GM19193 (cell line): ENCODE results near the gene LUZP4.

Experiments
- POLR2A ChIP-seq: IDR thresholded peaks from 4 replicates; pipeline ENCODE4 v1.6.1; 2011; ENCODE audit not compliant: insufficient read depth, insufficient read length; ENCODE audit errors: extremely low read depth

Gene LUZP4

DNA sequence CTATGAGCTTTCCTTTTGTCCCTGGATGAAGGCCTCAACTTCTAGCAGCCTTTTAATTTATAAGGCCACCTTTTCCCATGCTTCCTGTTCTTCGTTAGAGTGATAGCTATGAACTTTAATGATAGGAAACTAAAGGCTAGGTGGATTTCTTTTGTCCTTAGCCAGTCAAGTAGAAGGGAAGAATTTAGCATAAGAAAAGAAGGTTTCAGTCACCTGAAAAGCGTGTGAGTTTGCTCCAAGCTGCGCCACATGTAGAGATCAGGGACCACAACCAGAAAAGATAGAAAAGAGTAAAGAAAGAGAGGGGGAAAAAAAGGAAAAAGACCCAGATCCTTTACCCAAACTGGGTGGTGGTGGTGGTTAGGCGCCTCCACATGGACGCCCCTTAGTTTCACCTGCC is 28.6 kb downstream of the LUZP4 start:
- TF ChIP-seq POLR2A = no peak

GRCh38 chrX:115322375-115322774 is 32.9 kb downstream of the LUZP4 start:
- no peak for TF ChIP-seq POLR2A

DNA sequence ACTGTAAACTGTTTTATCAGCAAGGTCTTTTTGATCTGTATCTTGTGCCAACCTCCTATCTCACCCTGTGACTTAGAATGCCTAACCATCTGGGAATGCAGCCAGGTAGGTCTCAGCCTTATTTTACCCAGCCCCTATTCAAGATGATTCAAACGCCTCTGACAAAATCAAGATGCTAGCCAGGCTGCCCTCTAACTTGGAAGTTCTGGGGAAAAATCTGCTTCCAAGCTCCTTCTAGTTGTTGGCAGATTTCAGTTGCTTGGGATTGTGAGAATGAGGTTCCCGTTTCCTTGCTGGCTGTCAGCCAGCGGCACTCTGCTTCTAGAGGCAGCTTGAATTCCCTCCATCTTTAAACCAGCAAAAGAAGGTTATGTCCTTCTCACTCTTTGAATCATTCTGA is 34.7 kb downstream of the LUZP4 start:
- TF ChIP-seq POLR2A = no peak

DNA sequence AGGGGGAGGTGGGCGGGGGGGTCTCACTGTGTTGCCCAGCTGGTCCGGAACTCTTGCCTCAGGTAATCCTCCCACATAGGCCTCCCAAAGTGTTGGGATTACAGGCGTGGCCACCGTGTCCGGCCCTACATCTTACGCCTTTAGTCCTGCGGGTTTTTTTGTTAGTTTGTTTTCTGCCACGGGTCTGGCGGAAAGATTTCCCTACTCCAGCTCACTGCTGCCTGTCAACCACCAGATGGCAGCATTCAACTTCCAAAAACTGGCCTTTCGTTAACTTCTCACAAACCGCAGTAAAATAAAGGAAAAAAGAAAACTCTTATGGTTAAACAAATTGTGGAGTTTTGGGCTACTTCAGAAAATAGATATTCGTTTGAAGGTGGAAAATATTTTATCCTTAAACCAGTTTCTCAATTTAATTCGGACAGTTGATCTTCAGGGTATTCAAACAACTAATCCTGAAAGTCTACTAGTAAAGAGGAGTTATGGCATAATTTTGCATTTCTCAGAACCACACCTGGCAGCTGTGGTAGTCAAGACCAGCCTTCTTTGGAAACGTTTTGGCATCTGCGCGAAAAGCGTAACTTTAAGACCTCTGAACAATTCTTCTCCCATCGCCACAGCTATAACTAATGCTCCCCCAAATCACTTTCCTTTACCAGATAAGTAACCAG is 41.1 kb downstream of the LUZP4 start:
- TF ChIP-seq POLR2A = no peak

- no peak for TF ChIP-seq POLR2A
Measured at GRCh38 chrX:115332832-115333231, 43.3 kb downstream of the LUZP4 start.

DNA sequence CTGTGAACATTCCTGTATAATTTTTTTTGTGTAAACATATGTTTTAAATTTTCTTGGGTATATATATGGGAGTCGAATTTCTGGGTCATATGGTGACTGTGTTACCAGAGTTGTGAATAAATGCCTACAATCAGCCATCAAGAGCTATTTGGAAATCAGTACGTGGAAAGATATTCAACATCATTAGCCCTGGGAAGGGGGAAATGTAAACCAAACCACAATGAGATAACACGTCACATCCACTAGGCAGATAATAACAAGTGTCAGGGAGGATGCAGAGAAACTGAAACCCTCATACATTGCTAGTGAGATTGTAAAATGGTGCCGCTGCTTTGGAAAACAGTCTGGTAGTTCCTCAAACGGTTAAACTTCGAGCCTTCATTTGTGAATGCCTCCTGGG is 43.9 kb downstream of the LUZP4 start:
- no peak for TF ChIP-seq POLR2A

DNA sequence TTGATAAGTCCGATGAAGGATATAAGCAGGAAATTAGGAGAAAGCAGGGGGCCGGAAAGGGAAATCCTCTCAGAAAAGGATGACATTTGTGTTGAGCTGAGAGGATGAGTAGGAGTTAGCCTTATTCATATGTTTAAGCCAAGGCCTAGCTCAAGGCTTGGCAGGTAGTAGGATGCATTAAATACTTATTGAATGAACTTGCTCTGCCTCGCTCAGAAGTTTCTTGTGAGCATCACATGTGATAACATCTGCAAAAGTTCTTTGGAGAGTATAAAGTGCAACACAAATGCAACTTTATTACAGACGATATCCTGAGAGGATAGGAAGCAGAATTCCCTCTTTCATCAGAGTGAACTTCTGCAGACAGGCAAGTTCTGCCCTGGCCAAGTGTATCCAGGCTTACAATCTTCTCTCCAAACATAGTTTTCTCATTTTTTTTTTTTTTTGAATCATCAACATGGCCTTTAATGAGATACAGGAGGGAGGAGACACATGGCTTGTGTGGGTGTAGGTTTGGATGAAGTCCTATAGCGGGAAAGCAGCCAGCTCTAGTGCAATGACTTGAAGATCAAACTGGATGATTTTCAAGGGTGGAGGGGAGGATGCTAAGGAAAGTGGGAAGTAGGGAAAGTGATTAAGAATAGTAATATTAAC is 48.1 kb downstream of the LUZP4 start:
- TF ChIP-seq POLR2A = no peak

- no peak for TF ChIP-seq POLR2A
Measured at GRCh38 chrX:115339441-115340025, 50.0 kb downstream of the LUZP4 start.

GRCh38 chrX:115341421-115341820 is 51.9 kb downstream of the LUZP4 start:
- no peak for TF ChIP-seq POLR2A

DNA sequence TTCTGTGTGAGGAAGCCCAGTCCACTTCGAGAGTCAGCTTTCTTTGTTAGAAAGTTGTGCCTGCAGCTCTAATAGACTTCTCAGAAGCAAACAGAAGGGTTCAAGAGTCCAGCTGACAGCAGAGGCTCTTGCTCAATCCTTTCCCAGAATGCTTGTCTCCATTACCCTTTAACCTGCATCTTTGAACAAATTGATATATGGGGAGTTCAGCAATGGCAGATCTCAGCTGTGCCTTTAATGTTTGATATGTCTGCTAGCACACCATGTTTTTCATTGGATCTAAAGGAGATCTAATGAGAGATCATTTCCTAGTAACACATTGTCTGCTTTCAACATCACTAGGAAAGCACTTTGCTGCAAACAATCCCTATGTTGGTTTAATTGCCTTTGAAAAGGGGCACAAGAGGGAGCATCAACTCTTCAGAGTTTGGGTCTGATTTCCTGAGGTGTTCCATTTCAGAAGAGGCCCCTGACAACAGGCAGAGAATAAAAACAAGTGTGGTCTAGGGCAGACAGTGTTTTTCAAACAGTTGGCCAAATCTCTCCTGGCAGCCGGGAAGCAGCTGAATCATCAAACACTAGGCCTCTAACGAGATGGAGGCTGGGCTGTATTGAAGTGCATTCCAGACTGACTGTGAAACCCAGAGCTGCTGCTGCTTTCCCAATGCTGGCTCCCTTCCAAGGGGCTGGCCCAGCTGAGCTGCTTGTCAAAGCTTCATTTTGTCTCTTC is 55.5 kb downstream of the LUZP4 start:
- TF ChIP-seq POLR2A = no peak

DNA sequence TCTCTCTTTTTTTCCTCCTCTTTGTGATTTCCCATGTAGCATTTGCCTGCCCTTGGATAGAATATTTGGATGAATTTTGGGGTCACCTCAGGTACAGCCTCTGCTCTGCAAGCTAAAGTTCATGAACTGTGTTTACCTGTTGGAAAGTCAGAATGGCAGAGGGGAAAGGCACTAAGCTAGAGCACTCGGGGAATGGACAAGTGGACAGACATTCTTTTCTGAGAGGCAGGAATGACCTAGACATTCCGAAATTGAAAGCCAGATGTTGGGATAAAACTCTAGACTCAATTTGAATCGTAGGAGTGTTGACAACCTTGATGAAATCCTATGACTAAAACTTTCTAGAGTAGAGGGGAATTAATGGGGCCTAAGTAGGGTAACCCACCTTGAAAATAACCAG is 56.1 kb downstream of the LUZP4 start:
- TF ChIP-seq POLR2A = no peak

DNA sequence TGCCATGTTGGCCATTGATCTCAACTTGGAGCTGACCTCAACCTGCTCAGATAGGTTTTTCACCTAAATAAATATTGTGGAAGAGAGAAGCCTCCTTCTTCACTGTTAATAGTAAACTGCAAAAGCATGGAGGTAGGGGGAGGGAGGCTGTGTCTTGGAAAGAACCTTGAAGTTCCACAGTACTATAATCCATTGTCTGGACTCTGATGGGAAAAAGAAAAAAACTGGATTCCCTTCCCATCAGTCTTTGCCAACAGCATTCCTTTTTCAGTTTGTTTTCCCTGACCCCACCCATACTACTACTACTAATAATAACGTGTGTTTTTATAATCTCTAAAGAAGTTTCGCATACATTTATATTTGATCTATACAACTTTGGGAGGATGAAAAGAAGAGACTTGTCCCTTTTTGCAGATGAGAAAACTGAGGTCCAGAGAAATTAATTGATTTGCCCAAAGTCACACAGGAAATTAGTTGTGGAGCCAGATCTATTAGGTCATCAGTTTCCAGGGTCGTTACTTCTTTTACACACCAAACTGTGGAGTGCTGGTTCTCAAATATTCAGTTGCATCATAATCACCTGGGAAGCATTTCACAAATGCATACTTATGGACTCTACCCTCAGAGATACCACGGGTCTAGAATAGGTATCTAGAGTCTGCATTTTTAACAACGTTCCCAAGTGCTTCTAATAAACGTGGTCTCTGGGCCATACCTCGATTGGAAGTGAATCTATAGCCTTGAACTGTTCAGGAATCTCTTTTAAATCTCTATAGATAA is 59.1 kb downstream of the LUZP4 start:
- TF ChIP-seq POLR2A = no peak

GRCh38 chrX:115350711-115351381 is 61.3 kb downstream of the LUZP4 start:
- TF ChIP-seq POLR2A = no peak

GRCh38 chrX:115356369-115356768 is 66.9 kb downstream of the LUZP4 start:
- no peak for TF ChIP-seq POLR2A
